OCI-LY7 (cell line): ENCODE data around the gene ROBO2. TPM values are rescaled to one million over a fixed set of nuclear protein-coding genes. Genes with fewer than 3 reads are reported as not detected.

Experiments used
- BruUV-seq: library from RNA; stranded (reverse); fragments of 400-500 nt; replicated peaks from 2 replicates; lab custom pipeline; 2021; lab: Mats Ljungman, UMichigan
- CTCF ChIA-PET: fragments of 300-600 bp; sonication (Branson Sonifier 250); formaldehyde crosslinking; loops from one replicate; lab custom pipeline; 2022; ENCODE audit warnings: antibody characterized with exemption; ENCODE audit not compliant: unreplicated experiment; lab: Charles Lee
- POLR2A ChIA-PET: fragments of 300-600 bp; sonication (Branson Sonifier 250); formaldehyde crosslinking; loops from one replicate; lab custom pipeline; 2022; ENCODE audit warnings: antibody characterized with exemption; lab: Charles Lee
- DNase-seq: peaks from one replicate; pipeline ENCODE4 v3.0.0-alpha.2; 2015; ENCODE audit warnings: low spot score
- H2AFZ ChIP-seq: fragments of 200-600 bp; sonication (generic), shearing (Covaris generic); 2 replicates; pipeline ENCODE4 v1.6.1; 2014; ENCODE audit warnings: mild to moderate bottlenecking, antibody characterized with exemption, low read length, moderate library complexity
- H3K27ac ChIP-seq: fragments of 200-600 bp; sonication (generic); 2 replicates; pipeline ENCODE4 v1.5.1; 2014; ENCODE audit warnings: mixed run types, low read depth, mild to moderate bottlenecking, moderate library complexity, low read length, inconsistent platforms; ENCODE audit not compliant: poor library complexity, severe bottlenecking
- H3K36me3 ChIP-seq: fragments of 200-600 bp; sonication (generic); 2 replicates; pipeline ENCODE4 v1.6.1; 2014; ENCODE audit warnings: mild to moderate bottlenecking, antibody characterized with exemption, low read length, moderate library complexity, mixed read lengths; ENCODE audit not compliant: insufficient read depth
- H3K4me1 ChIP-seq: fragments of 200-600 bp; sonication (generic); 2 replicates; pipeline ENCODE4 v1.5.1; 2014; ENCODE audit warnings: mild to moderate bottlenecking, low read length; ENCODE audit not compliant: insufficient read depth, poor library complexity, severe bottlenecking
- H3K4me2 ChIP-seq: fragments of 200-600 bp; sonication (generic); 2 replicates; pipeline ENCODE4 v1.6.1; 2014; ENCODE audit warnings: mild to moderate bottlenecking, low read length
- H3K4me3 ChIP-seq: fragments of 200-600 bp; sonication (generic); 2 replicates; pipeline ENCODE4 v1.5.1; 2014; ENCODE audit warnings: mild to moderate bottlenecking, low read depth, low read length; ENCODE audit not compliant: poor library complexity, severe bottlenecking
- H3K79me2 ChIP-seq: fragments of 200-600 bp; sonication (generic); 2 replicates; pipeline ENCODE4 v1.6.1; 2016; ENCODE audit warnings: low read depth, mild to moderate bottlenecking, low read length, moderate library complexity, mixed read lengths; ENCODE audit not compliant: insufficient read depth
- H3K9me2 ChIP-seq: fragments of 200-600 bp; sonication (generic); 2 replicates; pipeline ENCODE4 v1.6.1; 2016; ENCODE audit warnings: mild to moderate bottlenecking, low read length, mixed read lengths; ENCODE audit not compliant: insufficient read depth
- H3K9me3 ChIP-seq: fragments of 200-600 bp; sonication (generic); 2 replicates; pipeline ENCODE4 v1.6.1; 2014; ENCODE audit warnings: mild to moderate bottlenecking, mixed run types, low read length, mixed read lengths
- H4K20me1 ChIP-seq: fragments of 200-600 bp; sonication (generic); 2 replicates; pipeline ENCODE4 v1.6.1; 2014; ENCODE audit warnings: mild to moderate bottlenecking, antibody characterized with exemption, low read length, moderate library complexity, mixed read lengths; ENCODE audit not compliant: insufficient read depth
- CTCF ChIP-seq: fragments of 200-600 bp; sonication (generic); conservative IDR thresholded peaks from 2 replicates; pipeline ENCODE4 v1.5.1; 2014; ENCODE audit warnings: mild to moderate bottlenecking, antibody characterized with exemption, low read length, moderate library complexity, mixed read lengths
- EZH2phosphoT487 ChIP-seq: fragments of 200-600 bp; sonication (generic); IDR thresholded peaks from 2 replicates; pipeline ENCODE4 v1.6.1; 2018; ENCODE audit warnings: low read depth, borderline replicate concordance, mild to moderate bottlenecking, mixed run types, antibody characterized with exemption, low read length, moderate library complexity, mixed read lengths
- intact Hi-C: fragments of 100-400 bp; cut with micrococcal nuclease; formaldehyde crosslinking; loops from one replicate; pipeline ENCODE4 v1.10.0; 2022; ENCODE audit not compliant: unreplicated experiment
- total RNA-seq, 2 experiments: library from RNA; depleted of rRNA in 1 of 2; stranded (reverse); fragments of >200 nt in 1 of 2; shearing (Covaris generic) in 1 of 2; gene quantifications; 2 replicates each; pipeline ENCODE4 v1.2.3, GENCODE V29; 2014 to 2022

ROBO2 gene
- total RNA-seq, 2 experiments from 2014 or later, result 0.06 to 4.8 TPM

DNA sequence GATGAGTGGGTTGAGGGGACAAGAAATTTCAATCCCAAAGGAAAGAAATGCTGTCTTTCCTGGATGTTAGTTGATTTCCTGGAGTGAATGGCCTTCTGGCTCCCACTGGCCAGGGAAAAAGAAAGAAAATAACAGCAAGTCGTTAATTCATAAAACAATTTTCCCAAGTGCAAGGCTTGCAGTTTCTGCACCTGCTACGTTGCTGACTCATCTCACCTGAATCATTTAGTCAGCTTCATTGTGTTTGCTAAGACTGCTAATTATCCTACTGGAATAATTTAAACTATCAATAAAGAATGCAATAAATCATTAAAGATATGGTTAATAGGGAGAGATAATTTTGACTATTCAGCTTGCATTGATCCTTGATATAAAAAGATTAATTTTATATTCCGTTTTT, 387.6 kb downstream of the ROBO2 start:
- DNase-seq, result no peak
- Histone ChIP-seq H3K79me2 (no peaks in the 10 kb centered on the region), H3K27ac (no peak overlapping the region), H3K9me2 (no peaks in the 10 kb centered on the region), H3K9me3 (no peaks in the 10 kb centered on the region), H3K4me3 (no peak overlapping the region), H3K4me2 (no peak overlapping the region), H3K4me1 (no peaks in the 10 kb centered on the region), H4K20me1 (no peaks in the 10 kb centered on the region), H2AFZ (no peak overlapping the region), H3K36me3 (no peaks in the 10 kb centered on the region)
- TF ChIP-seq EZH2phosphoT487, result no peak
- ChIA-PET POLR2A (no interaction called here), CTCF (no interaction called here)
- no TSS peak for BruUV-seq
- intact Hi-C loops, result no loop called here

- H4K20me1 ChIP-seq, result no peaks in the 10 kb centered on the region
- BruUV-seq, result no TSS peak
- no peaks in the 10 kb centered on the region for H3K36me3 ChIP-seq
- intact Hi-C loops, result no loop called here
- no peak overlapping the region for H2AFZ ChIP-seq
- H3K4me2 ChIP-seq, result no peak overlapping the region
- H3K9me3 ChIP-seq, result no peaks in the 10 kb centered on the region
- no peak overlapping the region for H3K27ac ChIP-seq
- TF ChIP-seq CTCF (no peak), EZH2phosphoT487 (no peak)
- CTCF ChIA-PET, result no interaction called here
- H3K79me2 ChIP-seq, result no peaks in the 10 kb centered on the region
- DNase-seq, result no peak
- no peaks in the 10 kb centered on the region for H3K4me1 ChIP-seq
- POLR2A ChIA-PET, result interaction anchor here (0.6 kb wide), 1 partner anchor 857 kb away, joined by 6 read pairs; no protein-coding TSS in a partner anchor
- H3K4me3 ChIP-seq, result no peak overlapping the region
- no peaks in the 10 kb centered on the region for H3K9me2 ChIP-seq
Measured at GRCh38 chr3:77436908-77437307, 397.0 kb downstream of the ROBO2 start.

- no peaks in the 10 kb centered on the region for H3K79me2 ChIP-seq
- no peak for DNase-seq
- H3K27ac ChIP-seq, result no peak overlapping the region
- ChIA-PET POLR2A (interaction anchor here (0.6 to 0.8 kb wide), 2 partner anchors 12 to 108 kb away, joined by 3 read pairs; no protein-coding TSS in a partner anchor), CTCF (no interaction called here)
- intact Hi-C loops, result no loop called here
- no peaks in the 10 kb centered on the region for H4K20me1 ChIP-seq
- no peaks in the 10 kb centered on the region for H3K9me2 ChIP-seq
- H2AFZ ChIP-seq, result no peak overlapping the region
- H3K4me1 ChIP-seq, result no peaks in the 10 kb centered on the region
- TF ChIP-seq CTCF (no peak), EZH2phosphoT487 (no peak)
- H3K36me3 ChIP-seq, result no peaks in the 10 kb centered on the region
- H3K9me3 ChIP-seq, result no peaks in the 10 kb centered on the region
- H3K4me3 ChIP-seq, result no peak overlapping the region
- no TSS peak for BruUV-seq
- no peak overlapping the region for H3K4me2 ChIP-seq
Measured at GRCh38 chr3:77446084-77446483, 406.2 kb downstream of the ROBO2 start.
